ENCODE results near the gene ANAPC2. TPM values are rescaled to one million over a fixed set of nuclear protein-coding genes. Genes with fewer than 3 reads are reported as not detected.
A peak's percentile ranks its signal among the peaks of the same experiment; 100 is the strongest.

Gene ANAPC2
- total RNA-seq, 4 donors from 2014 or later = 37.7 to 118 (median 78.7) TPM

- Histone ChIP-seq H3K4me3 (peak overlapping the region in 2 of 4 donors; percentile 45 to 81), H3K9me3 (no peaks in the 10 kb centered on the region), H3K27me3 (no peaks in the 10 kb centered on the region), H3K27ac (no peak overlapping the region), H3K4me1 (peaks cover 7 to 44% (median 15%) of the 10 kb centered on the region in 4 donors), H3K36me3 (no peaks in the 10 kb centered on the region)
- DNase-seq = no peak
- no peak for TF ChIP-seq POLR2A (IDR thresholded peaks at IDR 0.05)
- no peak for TF ChIP-seq CTCF (IDR thresholded peaks at IDR 0.05)
Measured at GRCh38 chr9:137221095-137221505, 32.7 kb upstream of the ANAPC2 start.

- DNase-seq = no peak
- Histone ChIP-seq H3K9me3 (no peaks in the 10 kb centered on the region), H3K36me3 (peaks cover 0 to 4% (median 0%) of the 10 kb centered on the region in 3 donors), H3K27ac (no peak overlapping the region), H3K27me3 (no peaks in the 10 kb centered on the region), H3K4me1 (peaks cover 7 to 44% (median 15%) of the 10 kb centered on the region in 4 donors), H3K4me3 (no peak overlapping the region)
- TF ChIP-seq POLR2A (IDR thresholded peaks at IDR 0.05) (no peak), CTCF (IDR thresholded peaks at IDR 0.05) (no peak)
Measured at GRCh38 chr9:137220317-137221094, 32.1 kb upstream of the ANAPC2 start.

- Histone ChIP-seq H3K27ac (no peak overlapping the region), H3K4me1 (peaks cover 7 to 44% (median 15%) of the 10 kb centered on the region in 4 donors), H3K27me3 (no peaks in the 10 kb centered on the region), H3K9me3 (no peaks in the 10 kb centered on the region), H3K36me3 (peaks cover 0 to 9% (median 0%) of the 10 kb centered on the region in 3 donors), H3K4me3 (no peak overlapping the region)
- TF ChIP-seq CTCF (IDR thresholded peaks at IDR 0.05) (no peak), POLR2A (IDR thresholded peaks at IDR 0.05) (no peak)
- no peak for DNase-seq
Measured at GRCh38 chr9:137219757-137220316, 31.5 kb upstream of the ANAPC2 start.

- Histone ChIP-seq H3K4me3 (peak overlapping the region in 2 of 4 donors; percentile 54 to 62), H3K4me1 (peaks cover 3 to 44% (median 13%) of the 10 kb centered on the region in 4 donors)
Measured at GRCh38 chr9:137218754-137219271, 30.5 kb upstream of the ANAPC2 start.

More at GRCh38 chr9:137218754-137219271, 30.5 kb upstream of the ANAPC2 start:
- no peaks in the 10 kb centered on the region for H3K27me3 ChIP-seq
- TF ChIP-seq CTCF (IDR thresholded peaks at IDR 0.05) (no peak), POLR2A (IDR thresholded peaks at IDR 0.05) (peak; percentile 46 to 59)
- H3K36me3 ChIP-seq = peaks cover 0 to 15% (median 0%) of the 10 kb centered on the region in 3 donors
- peak overlapping the region in 3 of 4 donors; percentile 74 to 95 (median 83) for H3K27ac ChIP-seq
- no peaks in the 10 kb centered on the region for H3K9me3 ChIP-seq
- peak in 2 of 3 donors; percentile 77 to 78 for DNase-seq
